ENCODE results near the gene MYO1A. TPM values are rescaled to one million over a fixed set of nuclear protein-coding genes. Genes with fewer than 3 reads are reported as not detected.
A peak's percentile ranks its signal among the peaks of the same experiment; 100 is the strongest.

MYO1A gene
- total RNA-seq, 1 experiment from 2014 or later: 3.8 TPM

DNA sequence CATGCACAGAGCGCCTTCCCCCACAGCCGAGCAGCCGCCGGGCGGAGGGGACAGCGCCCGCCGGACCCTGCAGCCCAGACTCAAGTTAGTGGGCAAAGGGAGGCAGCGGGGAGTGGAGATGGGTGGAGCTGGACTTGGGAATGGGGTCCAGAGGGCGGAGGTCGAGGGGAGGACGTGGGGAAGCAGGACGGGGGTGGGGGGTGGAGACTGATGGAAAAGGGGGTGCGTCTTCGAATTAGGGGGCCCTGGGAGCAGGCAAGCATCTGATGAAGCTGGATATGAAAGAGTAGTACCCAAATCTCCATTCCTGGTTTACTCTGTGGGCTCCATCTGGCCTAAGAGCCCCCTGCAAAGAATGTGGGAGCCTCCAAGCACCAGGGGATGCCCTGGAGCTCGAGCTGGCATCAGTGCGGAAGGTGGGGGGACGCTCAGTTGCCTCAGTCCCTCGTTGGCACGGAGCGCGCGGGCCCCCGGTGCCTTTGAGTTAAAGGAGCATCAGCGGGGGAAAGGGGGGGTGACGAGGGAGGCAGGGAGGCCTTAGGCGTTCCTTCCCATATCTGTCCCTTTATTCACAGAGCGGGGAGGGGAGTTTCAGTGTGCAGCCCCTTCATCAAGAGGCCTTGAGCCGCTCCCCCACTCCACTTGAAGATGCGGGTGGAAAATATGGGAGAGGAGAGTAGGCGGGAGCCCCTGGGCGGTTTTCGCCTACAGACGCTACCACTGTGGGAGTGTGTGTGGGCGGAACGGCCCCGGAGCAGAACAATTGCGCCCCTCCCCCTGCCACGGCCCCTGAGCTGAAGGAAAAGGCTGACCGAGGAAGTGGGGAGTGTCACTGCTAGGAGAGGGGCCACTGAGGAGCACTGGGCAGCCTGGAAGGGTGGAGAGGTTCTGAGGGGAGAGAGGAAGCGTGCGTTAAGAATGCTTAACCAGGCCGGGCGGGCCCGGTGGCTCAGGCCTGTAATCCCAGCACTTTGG lies 39.6 kb upstream of the MYO1A start:
- no peaks in the 10 kb centered on the region for H3K36me3 ChIP-seq (ENCODE audit: insufficient read depth, low read length)
- no peaks in the 10 kb centered on the region for H3K27me3 ChIP-seq (ENCODE audit: low read length)
- H3K4me3 ChIP-seq (ENCODE audit: low read length): peak overlapping the region; percentile 92
- H3K9ac ChIP-seq (ENCODE audit: low read length): peak overlapping the region; percentile 91
- no peaks in the 10 kb centered on the region for H3K9me2 ChIP-seq (replicated peaks; ENCODE audit: insufficient read depth, low read length)
- peaks cover 67% of the 10 kb centered on the region for H3K4me1 ChIP-seq (ENCODE audit: low read length)
- DNase-seq: peak; percentile 78
- H3K27ac ChIP-seq (ENCODE audit: low read length): peak overlapping the region; percentile 66
- H4K20me1 ChIP-seq (ENCODE audit: insufficient read depth, low read depth, low read length): no peaks in the 10 kb centered on the region
- H3K9me3 ChIP-seq (ENCODE audit: low read length): no peaks in the 10 kb centered on the region
- H3K4me2 ChIP-seq (ENCODE audit: low read depth, low read length, poor library complexity, severe bottlenecking): peak overlapping the region; percentile 90
- peaks cover 25% of the 10 kb centered on the region for H3K79me2 ChIP-seq (ENCODE audit: low read length)
- no peak overlapping the region for H2AFZ ChIP-seq (ENCODE audit: low read length)

- H3K27ac ChIP-seq (ENCODE audit: low read length): peak within 1 kb of the TSS; percentile 94
These were observed 38.7 kb upstream of the MYO1A start, which contains the start of gene NAB2 for GRCh38 chr12:57088354-57089270. TSS of gene NAB2 (plus strand) at chr12:57089114. CDS start at chr12:57089272, 158 bp downstream.

GRCh38 chr12:57087691-57088353 lies 37.9 kb upstream of the MYO1A start:
- peak overlapping the region; percentile 94 for H3K27ac ChIP-seq (ENCODE audit: low read length)
- H3K27me3 ChIP-seq (ENCODE audit: low read length): no peaks in the 10 kb centered on the region
- peak overlapping the region; percentile 97 for H3K4me2 ChIP-seq (ENCODE audit: low read depth, low read length, poor library complexity, severe bottlenecking)
- peak; percentile 97 for DNase-seq
- no peaks in the 10 kb centered on the region for H4K20me1 ChIP-seq (ENCODE audit: insufficient read depth, low read depth, low read length)
- peak overlapping the region; percentile 78 for H3K4me3 ChIP-seq (ENCODE audit: low read length)
- no peaks in the 10 kb centered on the region for H3K9me2 ChIP-seq (replicated peaks; ENCODE audit: insufficient read depth, low read length)
- H2AFZ ChIP-seq (ENCODE audit: low read length): peak overlapping the region; percentile 52; the same call in 1 of the 2 replicates
- peaks cover 25% of the 10 kb centered on the region for H3K79me2 ChIP-seq (ENCODE audit: low read length)
- H3K4me1 ChIP-seq (ENCODE audit: low read length): peaks cover 50% of the 10 kb centered on the region
- no peaks in the 10 kb centered on the region for H3K36me3 ChIP-seq (ENCODE audit: insufficient read depth, low read length)
- no peaks in the 10 kb centered on the region for H3K9me3 ChIP-seq (ENCODE audit: low read length)
- peak overlapping the region; percentile 90 for H3K9ac ChIP-seq (ENCODE audit: low read length)

More at GRCh38 chr12:57088354-57089270, 38.7 kb upstream of the MYO1A start, which contains the start of gene NAB2:
- H3K9me3 ChIP-seq (ENCODE audit: low read length): no peaks in the 10 kb centered on the region
- peak within 1 kb of the TSS; percentile 52; the same call in 1 of the 2 replicates for H2AFZ ChIP-seq (ENCODE audit: low read length)
- H3K4me3 ChIP-seq (ENCODE audit: low read length): peak within 1 kb of the TSS; percentile 92
- H3K9me2 ChIP-seq (replicated peaks; ENCODE audit: insufficient read depth, low read length): no peaks in the 10 kb centered on the region
- peak within 1 kb of the TSS; percentile 91 for H3K9ac ChIP-seq (ENCODE audit: low read length)
- H3K27me3 ChIP-seq (ENCODE audit: low read length): no peaks in the 10 kb centered on the region
- peak within 1 kb of the TSS; percentile 97 for H3K4me2 ChIP-seq (ENCODE audit: low read depth, low read length, poor library complexity, severe bottlenecking)
- H3K79me2 ChIP-seq (ENCODE audit: low read length): peaks cover 25% of the 10 kb centered on the region
- peak; percentile 98 for DNase-seq
- no peaks in the 10 kb centered on the region for H3K36me3 ChIP-seq (ENCODE audit: insufficient read depth, low read length)
- no peaks in the 10 kb centered on the region for H4K20me1 ChIP-seq (ENCODE audit: insufficient read depth, low read depth, low read length)
- H3K4me1 ChIP-seq (ENCODE audit: low read length): peaks cover 58% of the 10 kb centered on the region

GRCh38 chr12:57087010-57087690 lies 37.2 kb upstream of the MYO1A start:
- H4K20me1 ChIP-seq (ENCODE audit: insufficient read depth, low read depth, low read length): no peaks in the 10 kb centered on the region
- H3K9me3 ChIP-seq (ENCODE audit: low read length): no peaks in the 10 kb centered on the region
- H3K4me2 ChIP-seq (ENCODE audit: low read depth, low read length, poor library complexity, severe bottlenecking): peak overlapping the region; percentile 97
- peak overlapping the region; percentile 78 for H3K4me3 ChIP-seq (ENCODE audit: low read length)
- H3K9me2 ChIP-seq (replicated peaks; ENCODE audit: insufficient read depth, low read length): no peaks in the 10 kb centered on the region
- H3K36me3 ChIP-seq (ENCODE audit: insufficient read depth, low read length): no peaks in the 10 kb centered on the region
- DNase-seq: peak; percentile 93
- peak overlapping the region; percentile 94 for H3K27ac ChIP-seq (ENCODE audit: low read length)
- H3K9ac ChIP-seq (ENCODE audit: low read length): peak overlapping the region; percentile 90
- H3K27me3 ChIP-seq (ENCODE audit: low read length): no peaks in the 10 kb centered on the region
- peaks cover 25% of the 10 kb centered on the region for H3K79me2 ChIP-seq (ENCODE audit: low read length)
- peaks cover 43% of the 10 kb centered on the region for H3K4me1 ChIP-seq (ENCODE audit: low read length)
- H2AFZ ChIP-seq (ENCODE audit: low read length): peak overlapping the region; percentile 19

- H3K27me3 ChIP-seq (ENCODE audit: low read length): no peaks in the 10 kb centered on the region
- no peaks in the 10 kb centered on the region for H3K9me3 ChIP-seq (ENCODE audit: low read length)
- H3K79me2 ChIP-seq (ENCODE audit: low read length): peaks cover 23% of the 10 kb centered on the region
- peak overlapping the region; percentile 94 for H3K27ac ChIP-seq (ENCODE audit: low read length)
- H3K9me2 ChIP-seq (replicated peaks; ENCODE audit: insufficient read depth, low read length): no peaks in the 10 kb centered on the region
- no peaks in the 10 kb centered on the region for H3K36me3 ChIP-seq (ENCODE audit: insufficient read depth, low read length)
- peak; percentile 80 for DNase-seq
- H3K4me3 ChIP-seq (ENCODE audit: low read length): peak overlapping the region; percentile 78
- H4K20me1 ChIP-seq (ENCODE audit: insufficient read depth, low read depth, low read length): no peaks in the 10 kb centered on the region
- H3K9ac ChIP-seq (ENCODE audit: low read length): peak overlapping the region; percentile 90
- peak overlapping the region; percentile 97 for H3K4me2 ChIP-seq (ENCODE audit: low read depth, low read length, poor library complexity, severe bottlenecking)
- H3K4me1 ChIP-seq (ENCODE audit: low read length): peaks cover 38% of the 10 kb centered on the region
- H2AFZ ChIP-seq (ENCODE audit: low read length): peak overlapping the region; percentile 19
These were observed 36.6 kb upstream of the MYO1A start for GRCh38 chr12:57086493-57087009.

DNA sequence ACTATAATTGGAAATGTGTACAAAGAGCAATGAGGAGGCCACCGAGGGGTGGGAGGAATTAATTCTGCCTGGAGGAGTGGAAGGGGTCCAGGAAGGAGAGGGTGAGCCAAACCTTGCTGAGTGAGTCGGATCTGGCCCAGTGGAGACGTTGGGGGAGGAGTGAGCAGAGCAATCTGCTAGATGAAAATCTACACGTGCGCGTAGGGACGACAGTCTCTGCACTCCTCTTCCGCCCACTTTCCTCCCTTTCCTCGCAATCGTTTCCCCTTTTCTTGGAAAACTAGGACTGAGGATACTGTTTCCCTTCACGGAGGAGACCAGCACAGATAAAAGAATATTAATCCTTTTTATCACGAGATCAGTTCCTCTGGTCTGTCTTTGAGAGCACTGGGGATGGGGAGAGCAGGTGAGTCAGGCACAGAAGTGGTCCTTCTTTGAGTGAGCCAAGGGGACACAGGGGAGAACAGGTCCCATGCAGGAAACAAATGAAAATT lies 36.1 kb upstream of the MYO1A start:
- Histone ChIP-seq H2AFZ (ENCODE audit: low read length) (peak overlapping the region; percentile 6; the same call in 1 of the 2 replicates), H3K4me1 (ENCODE audit: low read length) (peaks cover 33% of the 10 kb centered on the region), H3K79me2 (ENCODE audit: low read length) (peaks cover 18% of the 10 kb centered on the region), H3K36me3 (ENCODE audit: insufficient read depth, low read length) (no peaks in the 10 kb centered on the region), H3K4me3 (ENCODE audit: low read length) (peak overlapping the region; percentile 78), H4K20me1 (ENCODE audit: insufficient read depth, low read depth, low read length) (no peaks in the 10 kb centered on the region), H3K27ac (ENCODE audit: low read length) (peak overlapping the region; percentile 94), H3K4me2 (ENCODE audit: low read depth, low read length, poor library complexity, severe bottlenecking) (peak overlapping the region; percentile 97), H3K9me2 (replicated peaks; ENCODE audit: insufficient read depth, low read length) (no peaks in the 10 kb centered on the region), H3K9me3 (ENCODE audit: low read length) (no peaks in the 10 kb centered on the region), H3K27me3 (ENCODE audit: low read length) (no peaks in the 10 kb centered on the region), H3K9ac (ENCODE audit: low read length) (peak overlapping the region; percentile 90)
- peak; percentile 70 for DNase-seq

DNA sequence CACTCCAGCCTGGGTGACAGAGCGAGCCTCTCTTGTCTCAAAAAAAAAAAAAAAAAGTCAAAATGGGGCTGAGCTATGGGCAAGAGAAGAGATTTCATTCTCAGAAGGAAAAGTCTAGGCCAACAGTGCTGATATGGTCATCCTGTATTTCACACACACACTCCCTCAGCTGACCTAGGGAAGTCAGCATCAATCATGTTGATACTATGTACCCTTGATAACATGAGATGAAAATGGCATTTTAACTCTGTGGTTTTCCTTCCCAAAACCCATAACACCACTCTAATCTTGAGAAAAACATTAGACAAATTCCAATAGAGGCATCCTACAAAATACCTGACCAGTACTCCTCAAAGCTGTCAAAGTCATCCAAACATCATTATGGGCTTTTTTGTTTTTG lies 30.9 kb upstream of the MYO1A start:
- Histone ChIP-seq H3K36me3 (ENCODE audit: insufficient read depth, low read length) (peaks cover 7% of the 10 kb centered on the region; the same call in 1 of the 2 replicates), H3K4me3 (ENCODE audit: low read length) (no peak overlapping the region), H2AFZ (ENCODE audit: low read length) (no peak overlapping the region), H3K27ac (ENCODE audit: low read length) (no peak overlapping the region), H3K9me2 (replicated peaks; ENCODE audit: insufficient read depth, low read length) (no peaks in the 10 kb centered on the region), H4K20me1 (ENCODE audit: insufficient read depth, low read depth, low read length) (no peaks in the 10 kb centered on the region), H3K79me2 (ENCODE audit: low read length) (peaks cover 26% of the 10 kb centered on the region), H3K4me2 (ENCODE audit: low read depth, low read length, poor library complexity, severe bottlenecking) (no peak overlapping the region), H3K27me3 (ENCODE audit: low read length) (no peaks in the 10 kb centered on the region), H3K4me1 (ENCODE audit: low read length) (peaks cover 23% of the 10 kb centered on the region), H3K9me3 (ENCODE audit: low read length) (no peaks in the 10 kb centered on the region), H3K9ac (ENCODE audit: low read length) (no peak overlapping the region)
- DNase-seq: no peak
